K562 (cell line): ENCODE results near the gene TXNRD2. TPM values are rescaled to one million over a fixed set of nuclear protein-coding genes. Genes with fewer than 3 reads are reported as not detected.
A peak's percentile ranks its signal among the peaks of the same experiment; 100 is the strongest.

Experiments
- BRD4 ChIP-seq: fragments of 200-600 bp; sonication (generic); IDR thresholded peaks from 2 replicates; pipeline ENCODE4 v1.6.1; 2017; ENCODE audit warnings: inconsistent platforms
- CBX2 ChIP-seq: fragments of 200-600 bp; sonication (generic); IDR thresholded peaks from one replicate; pipeline ENCODE4 v1.6.1; 2012; ENCODE audit warnings: mild to moderate bottlenecking, low read length, inconsistent platforms; ENCODE audit not compliant: insufficient read depth, poor library complexity, severe bottlenecking
- CXXC5 ChIP-seq: fragments of 250-450 bp; sonication (Bioruptor Pico); IDR thresholded peaks from 2 replicates; pipeline ENCODE4 v1.8.0; 2022; ENCODE audit warnings: inconsistent platforms, mild to moderate bottlenecking, moderate library complexity
- DEAF1 ChIP-seq: fragments of 450-650 bp; formaldehyde crosslinking; IDR thresholded peaks from 2 replicates; pipeline ENCODE4 v1.4.0; 2020; ENCODE audit warnings: mild to moderate bottlenecking, moderate library complexity
- E2F4 ChIP-seq: sonication (generic); formaldehyde crosslinking; IDR thresholded peaks from 2 replicates; pipeline ENCODE4 v1.8.0; 2022; ENCODE audit warnings: mild to moderate bottlenecking, low read depth, missing genetic modification reagents
- HDAC8 ChIP-seq: fragments of 450-650 bp; IDR thresholded peaks from 2 replicates; pipeline ENCODE4 v1.6.1; 2016; ENCODE audit warnings: mild to moderate bottlenecking, missing genetic modification characterization, moderate library complexity, missing compliant biosample characterization
- HSF4 ChIP-seq: fragments of 250-450 bp; sonication (Bioruptor Pico); IDR thresholded peaks from 2 replicates; pipeline ENCODE4 v2.1.2; 2022; ENCODE audit warnings: mild to moderate bottlenecking, moderate library complexity, borderline replicate concordance
- ILF3 ChIP-seq: fragments of 450-650 bp; IDR thresholded peaks from 2 replicates; pipeline ENCODE4 v1.6.1; 2018; ENCODE audit warnings: antibody characterized with exemption, mild to moderate bottlenecking, moderate library complexity, borderline replicate concordance
- JUN ChIP-seq, 2 experiments: sonication (generic) in 1 of 2; formaldehyde crosslinking in 1 of 2; IDR thresholded peaks; 2 replicates each; pipeline versions ENCODE4 v1.6.1 to v1.8.0; 2012 to 2022; ENCODE audit warnings: borderline replicate concordance in 2 of 2, mild to moderate bottlenecking in 2 of 2, improper control_type of control experiment in 1 of 2, low read depth in 1 of 2, low read length in 1 of 2, missing genetic modification reagents in 1 of 2
- NFIX ChIP-seq: fragments of 250-450 bp; sonication (Bioruptor Pico); IDR thresholded peaks from 2 replicates; pipeline ENCODE4 v1.4.0; 2020; ENCODE audit warnings: low read depth, mild to moderate bottlenecking, moderate library complexity
- RAD51 ChIP-seq: fragments of 450-650 bp; IDR thresholded peaks from 2 replicates; pipeline ENCODE4 v1.7.1; 2016; ENCODE audit warnings: low read depth, mild to moderate bottlenecking, borderline replicate concordance
- RBFOX2 ChIP-seq: fragments of 200-400 bp; formaldehyde crosslinking; IDR thresholded peaks from 2 replicates; pipeline ENCODE4 v1.6.1; 2017; ENCODE audit warnings: low read depth, mild to moderate bottlenecking, low read length, moderate library complexity
- SIN3A ChIP-seq, 2 experiments: fragments of 150-350 bp in 1 of 2; IDR thresholded peaks; 2 replicates each; pipeline ENCODE4 v1.6.1; 2011 to 2016; ENCODE audit warnings: borderline replicate concordance in 2 of 2, low read depth in 2 of 2, low read length in 2 of 2, mild to moderate bottlenecking in 2 of 2, moderate library complexity in 2 of 2; ENCODE audit not compliant: control insufficient read depth in 1 of 2
- TEAD1 ChIP-seq, 2 experiments: fragments of 450-650 bp in 1 of 2; sonication (generic) in 1 of 2; formaldehyde crosslinking; IDR thresholded peaks; 2 replicates each; pipeline versions ENCODE4 v1.4.0 to v1.8.0; 2020 to 2022; ENCODE audit warnings: mild to moderate bottlenecking in 2 of 2, missing genetic modification reagents in 1 of 2
- U2AF2 ChIP-seq: fragments of 200-400 bp; formaldehyde crosslinking; optimal IDR thresholded peaks from 2 replicates; pipeline ENCODE3; 2017; ENCODE audit warnings: low read depth, mild to moderate bottlenecking, low read length
- YBX1 ChIP-seq: fragments of 450-650 bp; IDR thresholded peaks from 2 replicates; pipeline ENCODE4 v1.7.1; 2016; ENCODE audit warnings: mild to moderate bottlenecking
- ZBTB17 ChIP-seq: fragments of 450-650 bp; formaldehyde crosslinking; IDR thresholded peaks from 2 replicates; pipeline ENCODE4 v1.4.0; 2020; ENCODE audit warnings: mild to moderate bottlenecking
- ZFP36 ChIP-seq: fragments of 150-350 bp; IDR thresholded peaks from 2 replicates; pipeline ENCODE4 v1.6.1; 2018; ENCODE audit warnings: low read length, low read depth; ENCODE audit not compliant: partially characterized antibody
- ZNF12 ChIP-seq: sonication (generic); formaldehyde crosslinking; IDR thresholded peaks from 2 replicates; pipeline ENCODE4 v1.4.0; 2020; ENCODE audit warnings: mild to moderate bottlenecking, missing genetic modification reagents
- ZNF133 ChIP-seq: fragments of 250-450 bp; sonication (Bioruptor Pico); IDR thresholded peaks from 2 replicates; pipeline ENCODE4 v1.4.0; 2020; ENCODE audit warnings: mild to moderate bottlenecking
- ZNF143 ChIP-seq: sonication (generic); formaldehyde crosslinking; IDR thresholded peaks from 2 replicates; pipeline ENCODE4 v1.9.0; 2022; ENCODE audit warnings: mild to moderate bottlenecking, missing genetic modification reagents
- ZNF23 ChIP-seq: fragments of 250-450 bp; sonication (Bioruptor Pico); IDR thresholded peaks from 2 replicates; pipeline ENCODE4 v1.4.0; 2020; ENCODE audit warnings: mild to moderate bottlenecking
- ZNF655 ChIP-seq: fragments of 250-450 bp; sonication (Bioruptor Pico); IDR thresholded peaks from 2 replicates; pipeline ENCODE4 v1.5.0; 2021
- polyA plus RNA-seq, 8 experiments: library from polyadenylated mRNA; depleted of rRNA in 4 of 8; stranded (reverse) in 5 of 8; unstranded in 3 of 8; fragments of >200 nt; fragmentation: Nextera tagmentation in 2 of 8; fragmentation: Illumina TruSeq in 1 of 8; extraction: Ambion mirVana in 2 of 8; extraction: Trizol in 1 of 8; gene quantifications; 2 replicates each; pipeline versions ENCODE4 v1.2.1 to v1.2.3, GENCODE V29; 2011 to 2014; ENCODE audit warnings: inconsistent platforms in 1 of 8, missing spikeins in 1 of 8
- total RNA-seq, 7 experiments: library from RNA; depleted of rRNA in 6 of 7; stranded (reverse); fragments of >200 nt in 6 of 7; fragmentation: Illumina TruSeq in 2 of 7; extraction: Trizol in 2 of 7; gene quantifications; 2 replicates each; pipeline versions ENCODE4 v1.2.1 to v1.2.3, GENCODE V29; 2011 to 2021; ENCODE audit warnings: low replicate concordance in 1 of 7

TXNRD2 gene
- total and polyA plus RNA-seq, 9 of the 15 experiments (the other 6 are each of a cell fraction or from before 2014, with no cell fraction given), result 3.3 to 80.2 (median 49.4) TPM

- TF ChIP-seq DEAF1 (peak; percentile 15; the same call in 1 of the 2 replicates), RAD51 (no peak), ZNF143 (CRISPR knock-in tag) (no peak), ZNF23 (CRISPR knock-in tag) (peak; percentile 70), JUN (IDR thresholded peaks at IDR 0.05; ENCODE audit: borderline replicate concordance, low read depth, low read length) (peak; percentile 73), JUN (CRISPR knock-in tag; IDR thresholded peaks at IDR 0.05; ENCODE audit: borderline replicate concordance) (no peak), ZBTB17 (peak; percentile 87), E2F4 (no peak), ZNF655 (CRISPR knock-in tag) (no peak), U2AF2 (no peak), RBFOX2 (peak; percentile 40; the same call in 1 of the 2 replicates), HDAC8 (tag) (peak; percentile 92), HSF4 (CRISPR knock-in tag) (peak; percentile 71; the same call in 1 of the 2 replicates), TEAD1 (CRISPR knock-in tag; IDR thresholded peaks at IDR 0.05) (peak in 1 of 2 experiments; percentile 80; a peak in 2 of 4 replicates), BRD4 (no peak), ILF3 (no peak), YBX1 (no peak), CXXC5 (CRISPR knock-in tag) (peak; percentile 85), NFIX (CRISPR knock-in tag) (peak; percentile 24; the same call in 1 of the 2 replicates), ZFP36 (peak; percentile 65), ZNF12 (CRISPR knock-in tag) (no peak), CBX2 (no peak), SIN3A (IDR thresholded peaks at IDR 0.05; ENCODE audit: borderline replicate concordance in 2 of 2, control insufficient read depth in 1 of 2, low read depth in 2 of 2, low read length in 2 of 2) (peak in 1 of 2 experiments; percentile 49; a peak in 1 of 4 replicates), ZNF133 (CRISPR knock-in tag) (peak; percentile 93)
These were observed 1.7 kb upstream of the TXNRD2 start (continued) for GRCh38 chr22:19943082-19944026.
